Measurements from ENCODE around the gene KCNAB1. TPM values are rescaled to one million over a fixed set of nuclear protein-coding genes. Genes with fewer than 3 reads are reported as not detected.
A peak's percentile ranks its signal among the peaks of the same experiment; 100 is the strongest.

The KCNAB1 gene
- total and polyA plus RNA-seq, 2 donors (not counting 3 experiments of a cell fraction or from before 2014, with no cell fraction given) = 0.21 TPM; not detected in 1

DNA sequence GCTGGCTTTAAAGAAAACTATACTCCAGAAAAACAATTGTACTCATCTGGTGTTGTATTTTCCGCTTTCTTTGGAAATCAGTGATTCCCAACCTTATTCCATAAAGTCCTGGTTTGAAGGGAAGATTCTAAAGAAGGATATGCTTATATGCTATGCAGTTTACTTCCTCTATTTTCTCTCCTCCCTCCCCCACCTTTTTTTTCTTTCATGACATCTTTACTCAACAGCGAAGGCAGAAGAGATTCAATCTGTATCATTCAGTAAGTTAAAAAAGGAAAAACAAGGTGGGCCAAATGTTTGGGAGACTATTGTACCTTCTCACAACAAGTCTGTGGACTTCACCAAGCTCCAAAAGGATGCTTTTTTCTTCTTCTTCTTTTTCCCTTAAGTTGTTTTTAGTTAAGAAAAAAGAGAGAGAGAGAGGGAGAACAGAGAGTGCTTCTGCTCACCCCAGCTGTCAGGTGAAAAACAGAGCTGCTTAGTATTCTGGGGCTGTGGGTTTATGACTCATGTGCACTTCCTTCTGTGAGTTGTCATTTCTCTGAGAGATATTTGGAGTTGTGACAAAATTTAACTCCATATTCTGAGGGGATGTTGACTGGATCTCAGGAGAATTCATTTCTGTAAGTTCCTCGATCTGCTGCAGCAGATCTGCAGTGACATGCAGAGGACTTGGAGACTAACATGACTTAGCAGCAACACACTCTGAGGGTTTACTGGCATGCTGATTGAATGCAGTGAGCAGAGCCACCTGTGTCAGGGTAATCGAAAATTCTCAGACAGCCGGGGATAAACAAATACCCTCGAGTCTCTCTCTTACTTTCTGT is 363.8 kb downstream of the KCNAB1 start:
- TSS peak; percentile 66 for BruUV-seq (replicated peaks)
- intact Hi-C loops (cut with micrococcal nuclease) (loop anchor here (2.0 kb wide), 1 partner anchor 35 kb away; no protein-coding TSS in a partner anchor), dilution Hi-C loops (cut with MboI; ENCODE audit: extremely low pct_ligation_motif_present, low sequenced_read_pairs) (no loop called here)
- ChIA-PET POLR2A (no interaction called here), CTCF (interaction anchor here (1.0 to 6.0 kb wide), 8 partner anchors 8 to 604 kb away, joined by 3 to 23 read pairs (median 6); no protein-coding TSS in a partner anchor)
- Histone ChIP-seq H2AFZ (ENCODE audit: low read depth, low read length) (no peak overlapping the region), H3K4me1 (ENCODE audit: control insufficient read depth, extremely low read depth, insufficient read depth, low read length) (peaks cover 33% of the 10 kb centered on the region), H3K9me3 (replicated peaks; ENCODE audit: control insufficient read depth, insufficient read depth, low read length) (no peaks in the 10 kb centered on the region), H3K36me3 (ENCODE audit: control insufficient read depth in 2 of 2, extremely low read depth in 1 of 2, insufficient read depth in 2 of 2, low read length in 2 of 2) (no peaks in the 10 kb centered on the region), H3K9me1 (replicated peaks; ENCODE audit: control insufficient read depth, extremely low read depth, insufficient read depth, low read length) (no peaks in the 10 kb centered on the region), H3K27ac (ENCODE audit: insufficient read depth, low read depth, low read length) (peak overlapping the region; percentile 28), H3K4me3 (replicated peaks in 1 of 3; ENCODE audit: insufficient read depth in 1 of 3, low read depth in 1 of 3, low read length in 3 of 3) (peak overlapping the region in 1 of 3 experiments; percentile 16), H3K4me2 (ENCODE audit: insufficient read depth, low read length) (peak overlapping the region; percentile 49), H3K79me2 (ENCODE audit: control insufficient read depth, insufficient read depth, low read length) (no peaks in the 10 kb centered on the region), H3K27me3 (ENCODE audit: control insufficient read depth in 2 of 2, insufficient read depth in 2 of 2, low read length in 2 of 2) (no peaks in the 10 kb centered on the region), H3K9ac (replicated peaks; ENCODE audit: extremely low read depth, insufficient read depth, low read length) (no peak overlapping the region), H4K20me1 (replicated peaks; ENCODE audit: control insufficient read depth, extremely low read depth, insufficient read depth, low read length) (no peaks in the 10 kb centered on the region)
- FAIRE-seq (peak; percentile 82), DNase-seq (ENCODE audit: low read depth, low spot score) (peak; percentile 82)
- TF ChIP-seq JUN (IDR thresholded peaks at IDR 0.05; ENCODE audit: borderline replicate concordance, insufficient read depth, insufficient read length, low read depth) (peak; percentile 74), GATA2 (IDR thresholded peaks at IDR 0.05; ENCODE audit: insufficient read depth, insufficient read length, low read depth, low read length) (no peak), FOS (IDR thresholded peaks at IDR 0.05; ENCODE audit: borderline replicate concordance, insufficient read depth, low read length) (peak; percentile 92), POLR2A (IDR thresholded peaks at IDR 0.05; ENCODE audit: low read depth, low read length) (no peak), MYC (IDR thresholded peaks at IDR 0.05; ENCODE audit: low read depth, low read length) (no peak), POLR2AphosphoS5 (IDR thresholded peaks at IDR 0.05; ENCODE audit: insufficient read depth, low read depth, low read length) (peak; percentile 69), EZH2 (IDR thresholded peaks at IDR 0.05; ENCODE audit: borderline replicate concordance, low read depth, low read length, severe bottlenecking) (no peak)
- TF ChIP-seq, protein P1, sequence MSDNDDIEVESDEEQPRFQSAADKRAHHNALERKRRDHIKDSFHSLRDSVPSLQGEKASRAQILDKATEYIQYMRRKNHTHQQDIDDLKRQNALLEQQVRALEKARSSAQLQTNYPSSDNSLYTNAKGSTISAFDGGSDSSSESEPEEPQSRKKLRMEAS (IDR thresholded peaks at IDR 0.05; ENCODE audit: insufficient read depth, insufficient read length) = no peak
- TF ChIP-seq, protein P2, sequence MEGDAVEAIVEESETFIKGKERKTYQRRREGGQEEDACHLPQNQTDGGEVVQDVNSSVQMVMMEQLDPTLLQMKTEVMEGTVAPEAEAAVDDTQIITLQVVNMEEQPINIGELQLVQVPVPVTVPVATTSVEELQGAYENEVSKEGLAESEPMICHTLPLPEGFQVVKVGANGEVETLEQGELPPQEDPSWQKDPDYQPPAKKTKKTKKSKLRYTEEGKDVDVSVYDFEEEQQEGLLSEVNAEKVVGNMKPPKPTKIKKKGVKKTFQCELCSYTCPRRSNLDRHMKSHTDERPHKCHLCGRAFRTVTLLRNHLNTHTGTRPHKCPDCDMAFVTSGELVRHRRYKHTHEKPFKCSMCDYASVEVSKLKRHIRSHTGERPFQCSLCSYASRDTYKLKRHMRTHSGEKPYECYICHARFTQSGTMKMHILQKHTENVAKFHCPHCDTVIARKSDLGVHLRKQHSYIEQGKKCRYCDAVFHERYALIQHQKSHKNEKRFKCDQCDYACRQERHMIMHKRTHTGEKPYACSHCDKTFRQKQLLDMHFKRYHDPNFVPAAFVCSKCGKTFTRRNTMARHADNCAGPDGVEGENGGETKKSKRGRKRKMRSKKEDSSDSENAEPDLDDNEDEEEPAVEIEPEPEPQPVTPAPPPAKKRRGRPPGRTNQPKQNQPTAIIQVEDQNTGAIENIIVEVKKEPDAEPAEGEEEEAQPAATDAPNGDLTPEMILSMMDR (IDR thresholded peaks at IDR 0.05; ENCODE audit: extremely low read depth in 1 of 2, insufficient read depth in 1 of 2, low read depth in 1 of 2, low read length in 2 of 2) = no peak

Data from endothelial cell of umbilical vein (primary cell).